DMS53 treated with DMSO at 0.1 percent for 48 hours (cell line): ENCODE measurements around the gene C1QTNF6.

Source experiments
- DNase-seq: peaks from one replicate; lab custom pipeline; 2025; ENCODE audit not compliant: unreplicated experiment; lab: John Stamatoyannopoulos, UW

The C1QTNF6 gene

DNA sequence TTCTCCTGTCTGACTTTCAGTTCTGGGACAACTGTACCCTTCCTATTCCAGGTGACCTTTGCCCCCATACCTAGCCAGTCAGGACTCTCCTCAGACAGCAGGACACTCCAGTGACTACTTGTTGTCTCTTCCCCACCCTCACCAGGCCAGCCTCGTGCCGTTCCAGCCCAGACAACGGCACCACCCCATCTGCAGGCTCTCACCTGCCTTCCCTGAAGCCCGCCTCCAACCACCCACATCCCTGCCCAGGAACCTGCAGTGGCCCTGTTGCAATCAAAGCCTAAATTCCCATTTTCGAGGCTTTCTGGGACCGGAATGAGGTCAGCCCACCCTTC lies 42.0 kb downstream of the C1QTNF6 start:
- DNase-seq, result no peak

DNA sequence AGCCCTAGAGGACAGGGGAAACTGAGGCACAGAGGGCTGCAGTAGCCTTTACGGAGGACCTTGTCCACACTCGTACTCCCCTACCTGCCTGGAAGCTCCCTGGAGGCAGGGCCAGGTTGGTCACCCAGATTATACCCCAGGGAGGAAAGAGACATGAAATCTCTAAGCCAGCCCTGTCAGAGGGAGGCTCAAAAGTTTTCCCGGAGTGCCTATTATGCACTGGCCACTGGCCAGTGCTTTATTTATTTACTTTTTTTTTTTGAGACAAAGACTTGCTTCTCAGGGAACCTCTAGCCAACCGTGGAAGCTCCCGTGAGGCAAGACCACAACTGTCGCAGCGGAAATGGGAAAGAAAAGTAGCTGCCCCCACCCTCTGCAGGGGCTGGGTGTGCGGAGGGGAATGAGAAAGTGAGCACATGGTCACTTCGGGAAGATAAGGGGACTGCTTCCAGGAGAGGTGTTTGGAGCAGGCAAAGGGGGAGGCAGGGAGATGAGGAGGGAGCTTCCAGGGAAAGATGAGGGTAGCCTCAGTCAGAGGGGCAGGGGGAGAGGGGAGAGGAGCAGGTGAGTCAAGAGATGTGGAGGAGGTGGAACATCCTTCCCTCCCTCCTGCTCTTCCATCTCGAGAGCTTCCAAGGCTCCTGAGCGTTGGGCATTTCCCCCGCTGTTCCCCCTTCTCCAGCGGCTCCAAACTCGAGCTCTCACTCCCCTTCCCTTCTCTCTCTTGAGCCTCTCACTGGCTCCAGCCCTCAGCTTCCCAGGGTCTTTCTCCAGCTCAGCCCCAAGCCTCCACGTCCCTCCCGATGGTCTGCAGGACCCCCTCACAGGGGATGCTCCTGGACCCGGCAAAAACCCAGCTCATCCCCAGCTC lies 42.6 kb downstream of the C1QTNF6 start:
- no peak for DNase-seq

DNA sequence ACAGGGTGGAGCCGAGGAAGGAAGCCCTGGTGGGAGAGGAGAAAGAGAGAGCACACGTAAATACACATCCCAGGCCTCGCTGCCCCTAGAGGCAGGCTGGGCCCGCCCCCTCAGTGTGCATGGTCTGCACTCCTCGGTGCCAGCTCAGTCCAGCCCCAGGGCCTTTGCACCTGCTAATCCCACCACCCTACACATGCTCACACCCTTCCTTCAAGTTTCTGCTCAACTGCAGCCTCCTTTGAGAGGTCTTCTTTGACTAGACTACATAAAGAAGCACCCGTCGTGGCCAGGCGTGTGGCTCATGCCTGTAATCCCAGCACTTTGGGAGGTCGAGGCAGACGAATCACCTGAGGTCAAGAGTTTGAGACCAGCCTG lies 43.9 kb downstream of the C1QTNF6 start:
- DNase-seq, result no peak

DNA sequence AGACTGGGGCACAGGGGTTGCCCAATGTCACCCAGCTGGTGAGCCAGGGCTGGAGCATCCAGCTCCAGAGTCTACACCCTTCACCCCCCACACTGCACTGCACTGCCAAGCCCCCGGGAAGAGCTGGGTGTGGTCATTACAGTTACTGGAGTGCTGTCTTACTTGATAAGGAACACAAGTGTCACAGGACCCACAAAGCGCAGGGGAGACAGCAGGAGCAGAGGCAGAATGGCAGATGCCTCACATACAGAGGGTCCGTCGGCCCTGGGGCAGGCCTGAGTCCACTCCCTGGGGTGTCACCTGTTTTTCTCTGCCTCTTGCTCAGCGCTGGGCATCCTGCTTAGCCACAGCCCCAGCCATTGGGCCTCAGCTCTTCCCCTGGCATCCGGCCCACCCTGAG lies 46.1 kb downstream of the C1QTNF6 start:
- no peak for DNase-seq

DNA sequence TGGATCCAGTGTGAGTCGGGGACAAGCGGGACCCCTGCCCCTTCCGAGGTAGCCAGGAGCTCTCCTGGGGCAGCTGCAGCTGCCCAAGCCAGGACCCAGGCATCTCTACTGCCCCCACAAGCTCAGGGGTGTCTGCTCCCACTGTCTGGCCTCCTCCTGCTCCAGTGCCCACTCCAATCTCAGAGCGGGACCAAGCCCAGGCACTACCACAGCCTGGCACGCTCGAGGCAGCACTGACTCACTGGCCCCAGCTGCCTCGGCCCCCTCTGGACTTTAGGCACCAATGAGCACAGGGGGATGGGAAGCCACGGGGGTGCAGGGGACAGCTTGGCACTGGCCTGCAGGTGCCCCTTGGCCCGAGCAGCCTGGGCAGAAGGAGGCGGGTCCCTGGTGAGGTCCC lies 46.6 kb downstream of the C1QTNF6 start:
- no peak for DNase-seq

DNA sequence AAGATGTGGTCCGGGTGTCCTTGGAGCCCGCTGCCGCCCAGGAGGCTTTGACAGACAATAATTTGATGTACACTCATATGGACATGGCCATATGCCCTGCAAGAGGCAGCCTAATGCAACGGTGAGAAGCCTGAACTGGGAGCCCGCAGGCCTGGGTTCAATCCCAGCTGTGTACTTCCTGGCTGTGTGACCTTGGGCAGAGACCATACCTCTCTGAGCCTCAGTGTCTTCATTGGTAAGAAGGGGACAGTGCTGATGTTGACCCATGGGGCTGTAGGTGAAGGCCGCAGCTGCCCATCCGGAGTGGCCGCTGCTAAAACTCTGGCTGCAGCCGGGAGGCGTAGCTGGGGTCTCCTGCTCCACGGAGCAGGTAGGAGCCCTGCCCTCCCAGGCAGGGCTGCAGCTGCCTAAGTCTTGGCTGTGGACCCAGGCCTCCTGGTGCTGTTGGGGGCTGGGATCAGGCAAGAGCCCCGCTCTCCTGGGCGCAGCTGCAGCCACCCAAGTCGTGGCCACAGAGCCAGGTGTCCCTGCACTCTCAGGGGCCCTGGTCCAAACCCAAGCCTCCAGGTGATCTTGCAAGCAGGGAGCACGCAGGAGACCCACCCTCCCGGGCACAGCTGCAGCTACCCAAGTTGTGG lies 47.2 kb downstream of the C1QTNF6 start:
- DNase-seq, result no peak

DNA sequence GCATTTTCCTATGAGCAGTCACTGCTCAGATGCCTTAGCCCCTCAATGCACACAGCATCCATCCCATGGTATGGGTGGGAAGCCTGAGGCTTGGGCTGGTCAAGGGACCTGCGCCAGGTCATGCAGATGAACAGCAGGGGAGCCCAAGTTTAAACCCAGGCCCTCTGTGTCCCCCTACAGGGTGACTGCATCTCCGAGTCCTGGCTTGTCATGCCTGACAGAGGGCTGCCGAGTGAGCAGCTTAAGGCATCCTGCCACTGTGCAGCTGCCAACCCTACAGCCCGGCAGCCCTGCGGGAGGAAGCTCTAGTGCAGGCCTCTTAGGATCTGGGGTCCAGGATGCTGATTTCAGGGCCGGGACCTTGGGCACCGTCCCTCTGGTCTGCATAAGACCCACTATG lies 48.3 kb downstream of the C1QTNF6 start:
- DNase-seq, result no peak

DNA sequence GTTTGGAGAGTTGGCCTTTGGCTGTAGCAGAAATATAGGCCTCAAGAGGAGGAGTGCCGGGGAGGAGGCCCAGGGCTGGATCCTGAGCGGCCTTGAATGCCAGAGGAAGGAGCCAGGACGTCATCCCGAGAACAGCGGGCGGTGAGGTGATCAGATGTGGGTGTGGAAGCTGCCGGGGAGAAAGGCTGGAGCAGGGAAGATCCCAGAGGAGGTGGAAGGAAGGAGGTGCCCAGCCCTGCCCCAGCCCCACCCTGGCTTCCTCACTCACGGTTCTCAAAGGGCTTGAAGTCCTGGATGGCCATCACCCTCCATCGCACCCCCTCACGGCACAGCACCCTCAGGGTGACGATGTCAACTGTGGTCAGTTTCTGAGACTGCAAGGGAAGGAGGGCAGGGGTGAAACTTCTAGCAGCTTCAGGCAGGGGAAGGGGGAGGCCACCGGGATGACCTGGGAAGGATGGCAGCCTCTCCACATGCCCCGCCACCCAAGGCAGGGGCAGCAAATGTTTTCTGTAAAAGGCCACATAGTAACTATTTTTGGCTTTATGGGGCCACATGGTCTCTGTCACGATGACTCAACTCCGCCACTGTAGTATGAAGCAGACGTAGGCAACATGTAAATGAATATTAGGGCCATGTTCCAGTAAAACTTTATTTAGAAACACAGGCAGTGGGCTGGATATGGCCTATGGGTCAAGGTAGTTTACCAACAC lies 49.0 kb downstream of the C1QTNF6 start:
- no peak for DNase-seq

DNA sequence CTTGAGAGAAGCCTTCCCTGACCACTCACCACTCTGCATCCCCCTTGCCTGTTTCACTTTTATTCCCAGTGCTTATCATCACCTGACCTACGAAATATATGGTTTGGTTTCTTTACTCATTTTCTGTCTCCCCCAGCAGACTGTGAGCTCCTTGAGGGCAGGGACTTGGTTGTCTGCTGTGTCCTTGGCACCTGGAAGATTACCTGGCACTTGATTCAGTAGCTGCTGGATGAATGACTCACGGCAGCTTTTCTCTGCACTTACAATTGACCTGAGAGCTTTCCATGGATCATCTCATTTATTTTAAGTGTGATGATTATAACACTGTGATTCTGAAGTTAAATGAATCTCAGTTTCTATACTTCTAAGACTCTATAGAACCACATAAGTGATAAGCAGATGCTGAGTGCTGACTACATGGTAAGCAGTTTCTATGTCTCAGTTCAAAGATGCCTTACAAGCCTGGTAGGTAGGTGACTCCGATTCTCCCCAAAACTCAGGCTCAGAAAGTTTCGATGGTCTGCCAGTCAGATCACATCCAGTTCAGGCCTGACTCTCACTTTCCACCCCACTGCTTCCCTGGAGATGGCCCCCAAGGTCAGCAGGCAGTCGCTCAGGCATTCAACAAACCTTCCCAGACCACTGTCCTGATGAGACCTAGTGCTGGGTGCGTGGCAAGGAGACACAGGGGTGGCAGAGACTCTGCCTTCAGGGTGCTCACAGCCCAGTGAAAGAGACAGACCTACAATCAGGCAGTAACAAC lies 50.0 kb downstream of the C1QTNF6 start:
- no peak for DNase-seq

DNA sequence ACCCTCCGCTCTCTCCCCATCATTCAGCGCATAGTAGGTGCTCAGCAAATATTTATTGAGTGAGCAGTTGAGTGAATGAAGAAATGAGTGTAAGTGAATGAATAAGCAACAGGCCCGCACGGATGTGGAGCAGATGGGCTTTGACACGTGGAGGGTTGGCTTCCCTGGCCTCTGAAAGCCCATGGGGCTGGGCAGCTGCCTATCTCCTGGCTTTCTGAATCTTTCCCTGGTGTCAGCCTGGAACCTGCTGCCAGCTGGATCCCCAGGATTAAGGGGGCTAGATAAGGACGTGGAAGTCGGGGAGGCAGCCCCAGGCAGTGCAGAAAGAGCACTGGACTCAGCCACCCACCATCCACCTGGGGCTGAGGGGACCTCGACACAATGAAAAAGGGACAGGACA lies 50.9 kb downstream of the C1QTNF6 start:
- no peak for DNase-seq

DNA sequence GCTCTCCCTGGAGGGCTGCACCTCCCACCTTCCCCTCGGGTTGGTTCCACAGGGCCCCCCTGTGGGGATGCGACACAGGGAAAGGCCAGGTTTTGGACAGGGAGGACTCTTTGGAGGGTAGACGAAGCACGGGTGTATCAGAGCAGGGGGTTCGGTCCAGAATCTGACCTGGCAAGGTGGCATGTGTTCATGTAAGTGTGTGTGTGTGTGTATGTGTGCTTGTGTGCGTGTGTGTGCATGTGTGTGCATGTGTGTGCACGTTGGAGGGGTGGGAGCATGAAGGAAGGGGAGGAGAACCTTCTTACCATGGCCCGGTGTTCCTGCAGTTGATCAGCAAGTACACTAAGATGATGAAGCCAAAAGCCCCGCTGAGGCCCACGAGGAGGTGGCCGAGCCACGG lies 53.0 kb downstream of the C1QTNF6 start:
- no peak for DNase-seq

DNA sequence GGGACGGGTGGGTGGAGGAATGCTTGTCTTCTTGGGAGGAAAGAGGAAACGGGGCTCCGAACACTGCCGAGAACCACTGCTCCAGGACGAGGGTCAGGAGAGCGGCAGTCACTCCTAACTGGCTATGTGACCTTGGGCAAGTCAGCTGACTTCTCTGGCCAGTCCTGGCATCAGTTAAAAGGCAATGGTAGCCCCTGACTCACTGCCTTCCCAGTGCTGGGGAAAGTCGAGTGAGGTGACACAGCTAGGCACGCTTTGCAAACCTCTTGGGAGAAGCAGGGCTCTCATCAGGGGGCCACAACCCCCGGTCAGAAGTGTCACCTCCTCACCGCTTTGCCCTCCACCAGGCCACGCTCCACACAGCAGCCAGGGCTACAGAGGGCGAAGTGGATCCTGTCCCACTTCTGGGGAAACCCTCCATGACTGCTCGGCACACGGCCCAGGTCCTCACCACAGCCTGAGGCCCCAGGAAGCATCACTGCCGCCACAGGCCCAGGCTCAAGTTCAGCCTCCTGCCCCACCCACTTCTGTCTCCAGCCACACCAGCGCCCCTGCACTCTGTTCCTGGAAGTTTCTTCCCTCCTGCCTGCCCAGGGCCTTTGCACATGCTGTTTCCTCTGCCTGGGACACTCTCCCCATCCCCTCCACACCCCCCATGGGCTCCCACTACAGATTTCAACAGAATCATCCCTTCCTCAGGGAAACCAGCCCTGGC lies 54.6 kb downstream of the C1QTNF6 start:
- no peak for DNase-seq

DNA sequence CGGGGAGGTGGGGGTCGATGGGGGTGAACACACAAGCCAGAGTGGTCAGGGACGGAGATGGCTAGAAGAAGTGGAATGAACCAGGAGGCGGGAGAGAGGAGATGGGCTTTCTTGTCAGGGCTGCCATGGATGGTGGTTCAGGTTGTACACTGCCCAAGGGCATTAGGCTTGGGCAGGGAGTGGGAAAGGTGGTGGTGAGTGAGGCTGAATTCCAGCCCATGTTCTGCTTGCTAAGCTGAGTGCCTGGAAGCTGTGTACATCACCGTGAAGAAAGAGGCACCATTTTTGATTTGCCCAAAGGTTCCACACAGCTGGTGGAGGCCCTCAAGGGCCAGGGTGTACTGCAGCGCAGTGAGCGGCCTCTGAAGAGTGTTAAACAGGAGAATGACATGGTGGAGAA lies 55.3 kb downstream of the C1QTNF6 start:
- no peak for DNase-seq
